Suprapubic skin (tissue), 4 donors: Measurements from ENCODE around the gene MSANTD2. TPM values are rescaled to one million over a fixed set of nuclear protein-coding genes. Genes with fewer than 3 reads are reported as not detected.

ENCODE experiments used
- DNase-seq, 2 donors: peaks; one replicate each; pipeline ENCODE4 v3.0.0-alpha.2; 2019; ENCODE audit warnings: low spot score in 2 of 2
- H3K27ac ChIP-seq: fragments of 200-600 bp; sonication (generic); one replicate; pipeline ENCODE4 v1.5.1; 2019
- H3K27me3 ChIP-seq: fragments of 200-600 bp; sonication (generic); one replicate; pipeline ENCODE4 v1.5.1; 2019
- H3K36me3 ChIP-seq: fragments of 200-600 bp; sonication (generic); one replicate; pipeline ENCODE4 v1.5.1; 2019
- H3K4me1 ChIP-seq: fragments of 200-600 bp; sonication (generic); one replicate; pipeline ENCODE4 v1.5.1; 2019
- H3K4me3 ChIP-seq: fragments of 200-600 bp; sonication (generic); one replicate; pipeline ENCODE4 v1.5.1; 2019; ENCODE audit warnings: mild to moderate bottlenecking
- H3K9me3 ChIP-seq: fragments of 200-600 bp; sonication (generic); one replicate; pipeline ENCODE4 v1.5.1; 2019
- CTCF ChIP-seq, 2 donors: fragments of 200-600 bp in 1 of 2; fragments of 450-650 bp in 1 of 2; sonication (generic) in 1 of 2; IDR thresholded peaks; one replicate each; pipeline ENCODE4 v1.5.1; 2016 to 2019; ENCODE audit warnings: antibody characterized with exemption in 2 of 2, mild to moderate bottlenecking in 1 of 2, moderate library complexity in 1 of 2
- EP300 ChIP-seq: sonication (generic); formaldehyde crosslinking; IDR thresholded peaks from one replicate; pipeline ENCODE4 v1.6.1; 2017; ENCODE audit warnings: antibody characterized with exemption
- POLR2A ChIP-seq, 2 donors: fragments of 450-650 bp; IDR thresholded peaks; one replicate each; pipeline ENCODE4 v1.6.1; 2017; ENCODE audit warnings: antibody characterized with exemption in 2 of 2, mild to moderate bottlenecking in 2 of 2, moderate library complexity in 2 of 2
- POLR2AphosphoS5 ChIP-seq, 3 donors: sonication (generic); formaldehyde crosslinking; IDR thresholded peaks; one replicate each; pipeline ENCODE4 v1.6.1; 2017; ENCODE audit warnings: antibody characterized with exemption in 3 of 3
- WGBS: methylation state at CpG from one replicate; pipeline ENCODE4 v1.1.5; 2018; 5-methylcytosine and 5-hydroxymethylcytosine counted together
- total RNA-seq, 4 donors: library from RNA; depleted of rRNA; stranded (reverse); fragments of >200 nt; gene quantifications; one replicate each; pipeline ENCODE4 v1.1.0, GENCODE V29; 2016

MSANTD2 gene
- total RNA-seq, 4 donors from 2014 or later, result 5.5 to 42.5 (median 11.7) TPM

GRCh38 chr11:124756753-124757227, 43.4 kb downstream of the MSANTD2 start:
- TF ChIP-seq EP300, result no peak
- TF ChIP-seq CTCF (IDR thresholded peaks at IDR 0.05), result no peak
- no peak for TF ChIP-seq POLR2A (IDR thresholded peaks at IDR 0.05)
- TF ChIP-seq POLR2AphosphoS5 (IDR thresholded peaks at IDR 0.05), result no peak
- Histone ChIP-seq H3K4me3 (no peak overlapping the region), H3K9me3 (no peaks in the 10 kb centered on the region), H3K36me3 (no peaks in the 10 kb centered on the region), H3K27ac (no peak overlapping the region), H3K27me3 (peaks cover 71% of the 10 kb centered on the region), H3K4me1 (peaks cover 41% of the 10 kb centered on the region)
- no peak for DNase-seq
- 27% methylated on average over 6 of the region's 6 CpGs for WGBS

DNA sequence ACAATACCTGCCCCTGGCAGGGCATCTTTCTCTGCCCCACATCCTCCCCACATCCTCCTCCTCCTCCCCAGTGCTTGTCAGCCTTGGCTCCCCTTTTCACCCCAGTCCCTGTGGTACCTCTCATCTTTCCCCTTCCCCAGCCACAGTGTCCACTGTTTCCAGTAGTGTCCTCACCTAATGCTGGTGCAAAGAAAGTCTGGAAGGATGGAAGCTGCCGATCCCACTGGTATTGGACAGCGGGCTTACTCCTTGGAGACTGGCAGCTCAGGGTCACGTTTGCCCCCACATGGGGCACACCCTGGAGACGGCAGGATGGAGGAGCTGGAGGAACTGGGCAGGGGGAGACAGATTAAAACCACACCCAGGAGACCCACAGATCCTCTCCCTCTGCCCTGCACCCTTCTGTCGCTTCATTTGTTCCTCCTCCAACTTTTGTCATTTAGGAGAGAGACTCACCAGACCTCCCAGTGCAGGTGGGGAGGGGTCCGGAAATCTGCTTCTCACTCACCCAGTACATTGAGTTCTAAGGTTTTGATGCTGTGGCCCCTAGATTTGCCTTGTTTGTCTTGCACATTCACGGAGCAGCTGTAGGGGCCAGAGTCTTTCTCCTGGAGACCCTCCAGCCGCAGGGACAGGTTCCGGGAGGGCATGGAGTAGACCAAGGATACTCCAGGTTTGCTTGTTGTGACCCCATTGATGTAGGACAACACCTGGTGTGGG, 44.0 kb downstream of the MSANTD2 start:
- Histone ChIP-seq H3K4me3 (no peak overlapping the region), H3K9me3 (no peaks in the 10 kb centered on the region), H3K27me3 (peaks cover 71% of the 10 kb centered on the region), H3K4me1 (peaks cover 39% of the 10 kb centered on the region), H3K27ac (no peak overlapping the region), H3K36me3 (no peaks in the 10 kb centered on the region)
- no peak for DNase-seq
- WGBS, result 28% methylated on average over 8 of the region's 9 CpGs
- TF ChIP-seq CTCF (IDR thresholded peaks at IDR 0.05) (no peak), EP300 (no peak), POLR2A (IDR thresholded peaks at IDR 0.05) (no peak), POLR2AphosphoS5 (IDR thresholded peaks at IDR 0.05) (no peak)

DNA sequence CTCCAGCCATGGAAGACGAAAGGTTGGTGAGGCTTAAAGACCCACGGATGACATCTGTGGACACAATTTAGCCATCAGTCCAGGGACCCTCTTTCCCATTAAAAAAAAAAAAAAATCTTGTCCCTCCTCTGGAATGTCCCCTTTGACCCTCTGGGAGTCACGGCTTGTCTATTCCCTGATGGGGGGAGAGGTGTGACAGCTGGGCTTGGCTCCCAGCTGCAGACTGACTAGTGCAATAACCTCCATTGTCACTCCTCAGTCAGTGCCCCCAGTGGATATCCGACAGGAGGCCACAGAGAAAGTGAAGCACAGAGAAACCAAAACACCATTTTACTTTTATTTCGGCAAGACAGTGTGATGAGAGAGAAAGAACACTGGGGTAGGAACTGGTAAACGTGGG, 45.5 kb downstream of the MSANTD2 start:
- TF ChIP-seq CTCF (IDR thresholded peaks at IDR 0.05) (no peak), POLR2A (IDR thresholded peaks at IDR 0.05) (no peak), POLR2AphosphoS5 (IDR thresholded peaks at IDR 0.05) (no peak), EP300 (no peak)
- H3K36me3 ChIP-seq, result no peaks in the 10 kb centered on the region
- DNase-seq, result no peak
- 69% methylated on average over 6 of the region's 6 CpGs for WGBS
- H3K4me1 ChIP-seq, result peaks cover 33% of the 10 kb centered on the region
- no peak overlapping the region for H3K27ac ChIP-seq
- H3K9me3 ChIP-seq, result no peaks in the 10 kb centered on the region
- no peak overlapping the region for H3K4me3 ChIP-seq
- H3K27me3 ChIP-seq, result peaks cover 66% of the 10 kb centered on the region

- no peak for TF ChIP-seq POLR2A (IDR thresholded peaks at IDR 0.05)
- Histone ChIP-seq H3K4me3 (no peak overlapping the region), H3K9me3 (no peaks in the 10 kb centered on the region), H3K27me3 (peaks cover 63% of the 10 kb centered on the region), H3K4me1 (peaks cover 29% of the 10 kb centered on the region), H3K27ac (no peak overlapping the region), H3K36me3 (no peaks in the 10 kb centered on the region)
- no peak for DNase-seq
- WGBS, result 82% methylated on average over 4 of the region's 4 CpGs
Observed at GRCh38 chr11:124754309-124754708, 45.9 kb downstream of the MSANTD2 start.

DNA sequence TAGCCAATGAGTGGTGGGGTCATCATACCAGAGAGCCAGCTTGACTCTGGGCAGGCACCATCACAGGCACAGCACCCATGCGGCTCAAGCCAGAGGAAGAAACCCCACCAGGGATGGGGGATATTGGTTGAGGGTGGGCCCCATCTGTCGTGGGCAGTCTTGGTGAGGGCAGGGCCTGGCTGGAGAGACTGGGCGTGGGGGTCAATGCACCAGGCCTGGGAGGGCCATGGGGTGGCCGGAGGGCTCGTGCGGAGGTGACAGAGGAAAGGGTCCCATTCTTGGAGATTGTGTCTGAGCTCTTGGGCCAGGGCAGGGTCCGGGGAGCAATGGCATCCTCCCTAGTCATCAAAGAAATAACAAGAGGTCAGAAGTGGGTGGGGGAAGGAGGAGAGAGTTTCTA, 46.6 kb downstream of the MSANTD2 start:
- no peak overlapping the region for H3K4me3 ChIP-seq
- DNase-seq, result no peak
- peaks cover 23% of the 10 kb centered on the region for H3K4me1 ChIP-seq
- H3K9me3 ChIP-seq, result no peaks in the 10 kb centered on the region
- no peaks in the 10 kb centered on the region for H3K36me3 ChIP-seq
- TF ChIP-seq EP300 (no peak), POLR2A (IDR thresholded peaks at IDR 0.05) (no peak)
- H3K27ac ChIP-seq, result no peak overlapping the region
- H3K27me3 ChIP-seq, result peaks cover 63% of the 10 kb centered on the region
- whole genome bisulfite sequencing, result 86% methylated on average over 7 of the region's 7 CpGs

- no peak for DNase-seq
- Histone ChIP-seq H3K27me3 (peaks cover 63% of the 10 kb centered on the region), H3K36me3 (no peaks in the 10 kb centered on the region), H3K4me3 (no peak overlapping the region), H3K9me3 (no peaks in the 10 kb centered on the region), H3K27ac (no peak overlapping the region), H3K4me1 (peaks cover 18% of the 10 kb centered on the region)
- no peak for TF ChIP-seq POLR2A (IDR thresholded peaks at IDR 0.05)
- TF ChIP-seq CTCF (IDR thresholded peaks at IDR 0.05), result no peak
- no peak for TF ChIP-seq POLR2AphosphoS5 (IDR thresholded peaks at IDR 0.05)
Observed at GRCh38 chr11:124753205-124753604, 47.0 kb downstream of the MSANTD2 start.
